ENCODE results near the gene GABRB2. TPM values are rescaled to one million over a fixed set of nuclear protein-coding genes. Genes with fewer than 3 reads are reported as not detected.
"Not testable (repeated sequence)": the region's sequence is repeated elsewhere in the genome, so short reads cannot be mapped to it uniquely, and the experiment has no call there.

The GABRB2 gene
- total RNA-seq, 1 donor from 2014 or later: 2.5 TPM

GRCh38 chr5:161530700-161531099 is 15.8 kb downstream of the GABRB2 start:
- Mint-ChIP-seq H3K4me1 (ENCODE audit: unreplicated experiment) (no peaks in the 10 kb centered on the region), H3K36me3 (no peaks in the 10 kb centered on the region), H3K27me3 (no peaks in the 10 kb centered on the region), H3K4me3 (no peak overlapping the region), H3K9me3 (no peaks in the 10 kb centered on the region), H3K27ac (no peak overlapping the region)
- no peak for DNase-seq (ENCODE audit: extremely low spot score, unreplicated experiment)
- TF ChIP-seq CTCF (conservative IDR thresholded peaks at IDR 0.05): no peak

GRCh38 chr5:161513942-161514341 is 32.6 kb downstream of the GABRB2 start:
- Mint-ChIP-seq H3K9me3 (no peaks in the 10 kb centered on the region), H3K27me3 (no peaks in the 10 kb centered on the region), H3K4me1 (ENCODE audit: unreplicated experiment) (no peaks in the 10 kb centered on the region), H3K4me3 (no peak overlapping the region), H3K27ac (no peak overlapping the region), H3K36me3 (no peaks in the 10 kb centered on the region)
- DNase-seq (ENCODE audit: extremely low spot score, unreplicated experiment): no peak
- no peak for TF ChIP-seq CTCF (conservative IDR thresholded peaks at IDR 0.05)

GRCh38 chr5:161507591-161507990 is 38.9 kb downstream of the GABRB2 start:
- Mint-ChIP-seq H3K27ac (no peak overlapping the region), H3K36me3 (no peaks in the 10 kb centered on the region), H3K4me1 (ENCODE audit: unreplicated experiment) (no peaks in the 10 kb centered on the region), H3K4me3 (no peak overlapping the region), H3K9me3 (no peaks in the 10 kb centered on the region), H3K27me3 (no peaks in the 10 kb centered on the region)
- no peak for TF ChIP-seq CTCF (conservative IDR thresholded peaks at IDR 0.05)
- DNase-seq (ENCODE audit: extremely low spot score, unreplicated experiment): no peak

- not testable (repeated sequence) for DNase-seq (ENCODE audit: extremely low spot score, unreplicated experiment); H3K4me1 Mint-ChIP-seq (ENCODE audit: unreplicated experiment); H3K9me3 Mint-ChIP-seq; H3K27ac Mint-ChIP-seq; H3K36me3 Mint-ChIP-seq; H3K27me3 Mint-ChIP-seq; H3K4me3 Mint-ChIP-seq
Measured at GRCh38 chr5:161505160-161505559, 41.4 kb downstream of the GABRB2 start.

- TF ChIP-seq CTCF (conservative IDR thresholded peaks at IDR 0.05): no peak
- no peaks in the 10 kb centered on the region for H3K27me3 Mint-ChIP-seq
- no peak overlapping the region for H3K4me3 Mint-ChIP-seq
- no peak for DNase-seq (ENCODE audit: extremely low spot score, unreplicated experiment)
- H3K4me1 Mint-ChIP-seq (ENCODE audit: unreplicated experiment): no peaks in the 10 kb centered on the region
- no peak overlapping the region for H3K27ac Mint-ChIP-seq
- peaks cover 4% of the 10 kb centered on the region for H3K36me3 Mint-ChIP-seq
- peaks cover 5% of the 10 kb centered on the region for H3K9me3 Mint-ChIP-seq
Measured at GRCh38 chr5:161498531-161498930, 48.0 kb downstream of the GABRB2 start.

GRCh38 chr5:161483721-161484120 is 62.8 kb downstream of the GABRB2 start:
- TF ChIP-seq CTCF (conservative IDR thresholded peaks at IDR 0.05): no peak
- H3K9me3 Mint-ChIP-seq: no peaks in the 10 kb centered on the region
- no peaks in the 10 kb centered on the region for H3K4me1 Mint-ChIP-seq (ENCODE audit: unreplicated experiment)
- H3K4me3 Mint-ChIP-seq: no peak overlapping the region
- no peak overlapping the region for H3K27ac Mint-ChIP-seq
- H3K27me3 Mint-ChIP-seq: no peaks in the 10 kb centered on the region
- H3K36me3 Mint-ChIP-seq: no peaks in the 10 kb centered on the region
- no peak for DNase-seq (ENCODE audit: extremely low spot score, unreplicated experiment)

Data from type B pancreatic cell (in vitro differentiated cells).